ENCODE data around the gene GSTM5. TPM values are rescaled to one million over a fixed set of nuclear protein-coding genes. Genes with fewer than 3 reads are reported as not detected.
"Not testable (repeated sequence)": the region's sequence is repeated elsewhere in the genome, so short reads cannot be mapped to it uniquely, and the experiment has no call there.

GSTM5 gene
- total and polyA plus RNA-seq, 4 donors, result 0.59 to 2.8 (median 1.3) TPM

DNA sequence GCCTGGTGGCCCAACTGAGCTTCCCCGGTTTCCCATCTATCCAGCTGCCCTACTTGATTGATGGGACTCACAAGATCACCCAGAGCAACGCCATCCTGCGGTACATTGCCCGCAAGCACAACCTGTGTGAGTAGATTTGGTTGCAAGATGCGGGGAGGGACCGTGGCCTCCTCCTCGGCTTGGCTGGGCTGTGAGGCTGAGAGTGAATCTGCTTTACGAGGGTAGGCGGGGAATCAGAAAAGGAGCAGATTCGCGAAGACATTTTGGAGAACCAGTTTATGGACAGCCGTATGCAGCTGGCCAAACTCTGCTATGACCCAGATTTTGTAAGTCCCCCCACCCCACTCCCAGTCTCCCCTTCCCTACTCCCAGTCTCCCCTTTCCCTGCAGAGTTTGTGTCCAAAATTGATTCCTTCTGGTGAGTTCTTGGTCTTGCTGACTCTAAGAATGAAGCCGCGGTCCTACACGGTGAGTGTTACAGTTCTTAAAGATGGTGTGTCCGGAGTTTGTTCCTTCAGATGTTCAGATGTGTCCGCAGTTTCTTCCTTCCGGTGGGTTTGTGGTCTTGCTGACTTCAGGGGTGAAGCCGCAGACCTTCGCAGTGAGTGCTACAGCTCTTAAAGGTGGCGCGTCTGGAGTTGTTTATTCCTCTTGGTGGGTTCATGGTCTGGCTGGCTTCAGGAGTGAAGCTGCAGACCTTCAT, 42.7 kb upstream of the GSTM5 start (continued):
- TF ChIP-seq REST (IDR thresholded peaks at IDR 0.05), result no peak
- TF ChIP-seq ZBTB33 (IDR thresholded peaks at IDR 0.05), result no peak

DNA sequence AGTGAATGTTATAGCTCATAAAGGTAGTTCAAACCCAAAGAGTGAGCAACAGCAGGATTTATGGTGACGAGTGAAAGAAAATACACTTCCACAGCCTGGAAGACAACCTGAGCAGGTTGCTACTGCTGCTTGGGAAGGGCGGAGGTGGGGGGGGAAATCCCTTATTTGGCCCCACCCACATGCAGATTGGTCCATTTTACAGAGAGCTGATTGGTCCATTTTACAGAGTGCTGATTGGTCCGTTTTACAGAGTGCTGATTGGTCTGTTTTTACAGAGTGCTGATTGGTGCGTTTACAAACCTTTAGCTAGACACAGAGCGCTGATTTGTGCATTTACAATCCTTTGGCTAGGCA, 42.1 kb upstream of the GSTM5 start:
- not testable (repeated sequence) for H3K4me3 ChIP-seq (ENCODE audit: low read depth in 1 of 3, low read length in 3 of 3)
- 86% methylated on average over 5 of the region's 5 CpGs for WGBS

DNA sequence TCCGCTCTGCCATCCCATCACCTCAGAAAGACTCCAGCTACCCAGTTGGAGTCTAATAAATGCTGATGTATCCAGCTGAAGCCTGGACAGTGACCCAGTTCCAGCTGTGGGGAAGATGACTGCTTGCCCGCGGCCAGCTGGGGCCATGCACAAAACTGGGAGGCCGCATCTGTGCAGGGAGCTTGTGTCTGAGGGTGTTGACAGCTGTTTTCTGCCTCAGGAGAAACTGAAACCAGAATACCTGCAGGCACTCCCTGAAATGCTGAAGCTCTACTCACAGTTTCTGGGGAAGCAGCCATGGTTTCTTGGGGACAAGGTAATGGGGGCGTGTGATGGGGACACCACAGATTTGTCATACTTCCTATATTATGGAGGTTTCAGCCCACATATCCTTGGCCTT, 41.0 kb upstream of the GSTM5 start:
- Histone ChIP-seq H3K27ac (ENCODE audit: low read depth in 1 of 2, low read length in 2 of 2) (no peak overlapping the region), H3K4me3 (ENCODE audit: low read depth in 1 of 3, low read length in 3 of 3) (no peak overlapping the region), H3K9ac (ENCODE audit: low read depth in 1 of 2, low read length in 2 of 2) (no peak overlapping the region), H3K36me3 (ENCODE audit: control insufficient read depth in 4 of 4, insufficient read depth in 3 of 4, low read depth in 1 of 4, low read length in 3 of 4) (peaks cover 0 to 2% (median 0%) of the 10 kb centered on the region in 4 donors), H3K27me3 (ENCODE audit: control insufficient read depth in 4 of 4, insufficient read depth in 4 of 4, low read length in 3 of 4) (no peaks in the 10 kb centered on the region), H3K4me1 (ENCODE audit: control insufficient read depth in 4 of 4, insufficient read depth in 4 of 4, low read length in 3 of 4) (peaks cover 0 to 3% (median 0%) of the 10 kb centered on the region in 4 donors), H3K9me3 (ENCODE audit: control insufficient read depth in 4 of 4, low read length in 3 of 4) (no peaks in the 10 kb centered on the region)
- 95% methylated on average over 5 of the region's 5 CpGs for WGBS
- TF ChIP-seq TAF1 (conservative IDR thresholded peaks at IDR 0.05), result no peak
- TF ChIP-seq HNF4G (IDR thresholded peaks at IDR 0.05), result no peak
- no peak for TF ChIP-seq JUND (IDR thresholded peaks at IDR 0.05)
- no peak for TF ChIP-seq RXRA (IDR thresholded peaks at IDR 0.05)
- TF ChIP-seq, protein P1, sequence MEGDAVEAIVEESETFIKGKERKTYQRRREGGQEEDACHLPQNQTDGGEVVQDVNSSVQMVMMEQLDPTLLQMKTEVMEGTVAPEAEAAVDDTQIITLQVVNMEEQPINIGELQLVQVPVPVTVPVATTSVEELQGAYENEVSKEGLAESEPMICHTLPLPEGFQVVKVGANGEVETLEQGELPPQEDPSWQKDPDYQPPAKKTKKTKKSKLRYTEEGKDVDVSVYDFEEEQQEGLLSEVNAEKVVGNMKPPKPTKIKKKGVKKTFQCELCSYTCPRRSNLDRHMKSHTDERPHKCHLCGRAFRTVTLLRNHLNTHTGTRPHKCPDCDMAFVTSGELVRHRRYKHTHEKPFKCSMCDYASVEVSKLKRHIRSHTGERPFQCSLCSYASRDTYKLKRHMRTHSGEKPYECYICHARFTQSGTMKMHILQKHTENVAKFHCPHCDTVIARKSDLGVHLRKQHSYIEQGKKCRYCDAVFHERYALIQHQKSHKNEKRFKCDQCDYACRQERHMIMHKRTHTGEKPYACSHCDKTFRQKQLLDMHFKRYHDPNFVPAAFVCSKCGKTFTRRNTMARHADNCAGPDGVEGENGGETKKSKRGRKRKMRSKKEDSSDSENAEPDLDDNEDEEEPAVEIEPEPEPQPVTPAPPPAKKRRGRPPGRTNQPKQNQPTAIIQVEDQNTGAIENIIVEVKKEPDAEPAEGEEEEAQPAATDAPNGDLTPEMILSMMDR (IDR thresholded peaks at IDR 0.05; ENCODE audit: low read depth, low read length, missing input control), result no peak
- TF ChIP-seq NR2F2 (IDR thresholded peaks at IDR 0.05), result no peak
- no peak for TF ChIP-seq YY1 (IDR thresholded peaks at IDR 0.05)
- no peak for TF ChIP-seq FOXA2 (IDR thresholded peaks at IDR 0.05)
- TF ChIP-seq, protein P2, sequence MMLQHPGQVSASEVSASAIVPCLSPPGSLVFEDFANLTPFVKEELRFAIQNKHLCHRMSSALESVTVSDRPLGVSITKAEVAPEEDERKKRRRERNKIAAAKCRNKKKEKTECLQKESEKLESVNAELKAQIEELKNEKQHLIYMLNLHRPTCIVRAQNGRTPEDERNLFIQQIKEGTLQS (IDR thresholded peaks at IDR 0.05), result no peak
- TF ChIP-seq, protein P3, sequence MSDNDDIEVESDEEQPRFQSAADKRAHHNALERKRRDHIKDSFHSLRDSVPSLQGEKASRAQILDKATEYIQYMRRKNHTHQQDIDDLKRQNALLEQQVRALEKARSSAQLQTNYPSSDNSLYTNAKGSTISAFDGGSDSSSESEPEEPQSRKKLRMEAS (IDR thresholded peaks at IDR 0.05), result no peak
- TF ChIP-seq ZBTB33 (IDR thresholded peaks at IDR 0.05), result no peak
- TF ChIP-seq FOXA1 (IDR thresholded peaks at IDR 0.05), result no peak
- TF ChIP-seq HNF4A (conservative IDR thresholded peaks at IDR 0.05), result no peak
- TF ChIP-seq RAD21 (IDR thresholded peaks at IDR 0.05), result no peak
- DNase-seq (ENCODE audit: low spot score), result no peak

More for the DNA sequence above, 42.1 kb upstream of the GSTM5 start:
- not testable (repeated sequence) for H3K4me1 ChIP-seq (ENCODE audit: control insufficient read depth in 4 of 4, insufficient read depth in 4 of 4, low read length in 3 of 4); H3K36me3 ChIP-seq (ENCODE audit: control insufficient read depth in 4 of 4, insufficient read depth in 3 of 4, low read depth in 1 of 4, low read length in 3 of 4); H3K27me3 ChIP-seq (ENCODE audit: control insufficient read depth in 4 of 4, insufficient read depth in 4 of 4, low read length in 3 of 4); H3K9me3 ChIP-seq (ENCODE audit: control insufficient read depth in 4 of 4, low read length in 3 of 4); H3K9ac ChIP-seq (ENCODE audit: low read depth in 1 of 2, low read length in 2 of 2); H3K27ac ChIP-seq (ENCODE audit: low read depth in 1 of 2, low read length in 2 of 2); DNase-seq (ENCODE audit: low spot score)

DNA sequence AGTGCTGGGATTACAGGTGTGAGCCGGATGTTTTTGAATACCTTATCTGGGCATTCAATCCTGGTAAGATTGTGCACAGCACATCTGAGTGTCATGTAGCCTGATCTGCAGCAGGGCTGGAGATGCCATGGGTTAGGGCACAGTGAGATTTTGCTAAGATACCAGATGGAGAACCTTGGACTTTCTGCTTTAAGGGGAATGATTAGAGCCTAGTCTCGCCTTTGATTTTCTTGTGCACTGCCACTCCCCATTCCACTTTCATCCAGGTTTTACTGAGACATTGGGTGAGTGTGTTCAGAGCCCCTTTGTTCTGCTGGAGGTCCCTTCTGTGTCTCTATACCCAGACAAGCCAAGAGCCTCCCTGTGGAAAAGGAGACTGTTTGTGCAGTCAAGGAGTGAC, 38.2 kb upstream of the GSTM5 start:
- 92% methylated on average over 2 of the region's 2 CpGs for WGBS
- not testable (repeated sequence) for H3K27ac ChIP-seq (ENCODE audit: low read depth in 1 of 2, low read length in 2 of 2); H3K9ac ChIP-seq (ENCODE audit: low read depth in 1 of 2, low read length in 2 of 2); H3K9me3 ChIP-seq (ENCODE audit: control insufficient read depth in 4 of 4, low read length in 3 of 4); H3K4me3 ChIP-seq (ENCODE audit: low read depth in 1 of 3, low read length in 3 of 3); DNase-seq (ENCODE audit: low spot score); H3K4me1 ChIP-seq (ENCODE audit: control insufficient read depth in 4 of 4, insufficient read depth in 4 of 4, low read length in 3 of 4); H3K27me3 ChIP-seq (ENCODE audit: control insufficient read depth in 4 of 4, insufficient read depth in 4 of 4, low read length in 3 of 4); H3K36me3 ChIP-seq (ENCODE audit: control insufficient read depth in 4 of 4, insufficient read depth in 3 of 4, low read depth in 1 of 4, low read length in 3 of 4)

Measured in liver (tissue), 9 donors.